HepG2 (cell line): Measurements from ENCODE around the gene HSPA1L. TPM values are rescaled to one million over a fixed set of nuclear protein-coding genes. Genes with fewer than 3 reads are reported as not detected.
A peak's percentile ranks its signal among the peaks of the same experiment; 100 is the strongest.

ENCODE experiments used
- AKAP8 ChIP-seq: sonication (generic); formaldehyde crosslinking; IDR thresholded peaks from 2 replicates; pipeline ENCODE4 v1.5.1; 2020; ENCODE audit warnings: mild to moderate bottlenecking, missing genetic modification reagents
- GATAD1 ChIP-seq: IDR thresholded peaks from 2 replicates; pipeline ENCODE4 v1.6.1; 2016; ENCODE audit warnings: missing genetic modification reagents, missing compliant biosample characterization
- GLMP ChIP-seq: sonication (generic); formaldehyde crosslinking; IDR thresholded peaks from 2 replicates; pipeline ENCODE4 v1.9.0; 2021; ENCODE audit warnings: missing genetic modification reagents, mild to moderate bottlenecking, borderline replicate concordance
- ISL2 ChIP-seq: sonication (generic); formaldehyde crosslinking; IDR thresholded peaks from 2 replicates; pipeline ENCODE4 v1.5.0; 2020; ENCODE audit warnings: missing genetic modification reagents
- LBX2 ChIP-seq: sonication (generic); formaldehyde crosslinking; IDR thresholded peaks from 2 replicates; pipeline ENCODE4 v1.5.0; 2020; ENCODE audit warnings: missing genetic modification reagents, mild to moderate bottlenecking, borderline replicate concordance
- MXD3 ChIP-seq: IDR thresholded peaks from 2 replicates; pipeline ENCODE4 v1.6.1; 2016; ENCODE audit warnings: mild to moderate bottlenecking, missing biosample characterization, missing genetic modification reagents
- MXI1 ChIP-seq: IDR thresholded peaks from 3 replicates; pipeline ENCODE4 v1.6.1; 2012; ENCODE audit warnings: low read depth, low read length, inconsistent platforms, borderline replicate concordance
- NBN ChIP-seq: fragments of 450-650 bp; conservative IDR thresholded peaks from 2 replicates; pipeline ENCODE4 v1.6.1; 2017
- SIX4 ChIP-seq: sonication (generic); formaldehyde crosslinking; IDR thresholded peaks from 2 replicates; pipeline ENCODE4 v1.4.0; 2020; ENCODE audit warnings: missing genetic modification reagents
- SMYD3 ChIP-seq: sonication (generic); formaldehyde crosslinking; IDR thresholded peaks from 2 replicates; pipeline ENCODE4 v1.8.1; 2023; ENCODE audit warnings: mild to moderate bottlenecking, missing genetic modification reagents
- SP1 ChIP-seq, 2 experiments: fragments of 450-650 bp in 1 of 2; sonication (generic) in 1 of 2; formaldehyde crosslinking in 1 of 2; IDR thresholded peaks; 2 replicates each; pipeline versions ENCODE4 v1.4.0 to v1.6.1; 2016 to 2020; ENCODE audit warnings: missing genetic modification reagents in 1 of 2
- SYNCRIP ChIP-seq: fragments of 200-400 bp; formaldehyde crosslinking; IDR thresholded peaks from 2 replicates; pipeline ENCODE4 v1.6.1; 2018; ENCODE audit warnings: mild to moderate bottlenecking, low read depth, low read length; ENCODE audit not compliant: insufficient read depth
- THYN1 ChIP-seq: sonication (generic); formaldehyde crosslinking; IDR thresholded peaks from 2 replicates; pipeline ENCODE4 v1.8.1; 2023; ENCODE audit warnings: low read depth, mild to moderate bottlenecking, moderate library complexity, missing genetic modification reagents, borderline replicate concordance
- U2AF2 ChIP-seq: fragments of 200-400 bp; formaldehyde crosslinking; IDR thresholded peaks from 2 replicates; pipeline ENCODE4 v1.6.1; 2017; ENCODE audit warnings: low read depth, mild to moderate bottlenecking, low read length
- YEATS4 ChIP-seq: sonication (generic); formaldehyde crosslinking; IDR thresholded peaks from 2 replicates; pipeline ENCODE4 v1.4.0; 2020; ENCODE audit warnings: missing genetic modification reagents, borderline replicate concordance
- ZBTB1 ChIP-seq: sonication (generic); formaldehyde crosslinking; IDR thresholded peaks from 2 replicates; pipeline ENCODE4 v1.4.0; 2020; ENCODE audit warnings: missing genetic modification reagents, borderline replicate concordance
- ZBTB2 ChIP-seq: sonication (generic); formaldehyde crosslinking; IDR thresholded peaks from 2 replicates; pipeline ENCODE4 v1.8.0; 2022; ENCODE audit warnings: low read depth, missing genetic modification reagents
- ZBTB25 ChIP-seq: IDR thresholded peaks from 2 replicates; pipeline ENCODE4 v1.6.1; 2018; ENCODE audit warnings: missing genetic modification reagents
- ZNF101 ChIP-seq: sonication (generic); formaldehyde crosslinking; IDR thresholded peaks from 2 replicates; pipeline ENCODE4 v1.4.0; 2020; ENCODE audit warnings: mild to moderate bottlenecking, low read depth, missing genetic modification reagents, borderline replicate concordance
- ZNF3 ChIP-seq: IDR thresholded peaks from 2 replicates; pipeline ENCODE4 v1.7.0; 2017; ENCODE audit warnings: inconsistent platforms
- ZNF414 ChIP-seq: sonication (generic); formaldehyde crosslinking; IDR thresholded peaks from 2 replicates; pipeline ENCODE4 v1.5.0; 2020; ENCODE audit warnings: missing genetic modification reagents
- ZNF451 ChIP-seq: sonication (generic); formaldehyde crosslinking; IDR thresholded peaks from 2 replicates; pipeline ENCODE4 v1.5.0; 2020; ENCODE audit warnings: mild to moderate bottlenecking, missing genetic modification reagents
- ZNF563 ChIP-seq: sonication (generic); formaldehyde crosslinking; IDR thresholded peaks from 2 replicates; pipeline ENCODE4 v1.8.0; 2022; ENCODE audit warnings: mild to moderate bottlenecking, moderate library complexity, missing genetic modification reagents
- ZNF607 ChIP-seq: sonication (generic); formaldehyde crosslinking; IDR thresholded peaks from 2 replicates; pipeline ENCODE4 v1.5.1; 2020; ENCODE audit warnings: missing genetic modification reagents, mild to moderate bottlenecking, borderline replicate concordance
- ZNF713 ChIP-seq: sonication (generic); formaldehyde crosslinking; IDR thresholded peaks from 2 replicates; pipeline ENCODE4 v1.4.0; 2020; ENCODE audit warnings: mild to moderate bottlenecking, missing genetic modification reagents
- polyA plus RNA-seq, 8 experiments: library from polyadenylated mRNA; depleted of rRNA in 3 of 8; stranded (reverse) in 7 of 8; unstranded in 1 of 8; fragments of >200 nt; fragmentation: Illumina TruSeq in 4 of 8; extraction: Trizol in 4 of 8; gene quantifications; 2 replicates each; pipeline versions ENCODE4 v1.2.1 to v1.2.3, GENCODE V29; 2011 to 2016; ENCODE audit warnings: low read depth in 4 of 8, missing spikeins in 1 of 8, mixed read lengths in 1 of 8; ENCODE audit not compliant: insufficient read depth in 1 of 8
- total RNA-seq, 5 experiments: library from RNA; depleted of rRNA; stranded (reverse); fragments of >200 nt; fragmentation: Illumina TruSeq; extraction: Trizol; gene quantifications; 2 replicates each; pipeline ENCODE4 v1.2.3, GENCODE V29; 2016; ENCODE audit warnings: low read depth in 1 of 5

The HSPA1L gene
- total and polyA plus RNA-seq, 2 of the 13 experiments (the other 11 are each of a cell fraction or from before 2014, with no cell fraction given), result 0.55 to 1.0 TPM

- TF ChIP-seq ZBTB2 (CRISPR knock-in tag) (peak; percentile 41; the same call in 1 of the 2 replicates), LBX2 (CRISPR knock-in tag) (no peak), ZNF563 (peak; percentile 71; the same call in 1 of the 2 replicates), THYN1 (no peak), SMYD3 (CRISPR knock-in tag) (0 out of 2 replicates have a peak, but pooled peaks have one; percentile 37), NBN (no peak), ZBTB1 (CRISPR knock-in tag) (no peak), SIX4 (CRISPR knock-in tag) (no peak), AKAP8 (CRISPR knock-in tag) (no peak), ZNF451 (CRISPR knock-in tag) (0 out of 2 replicates have a peak, but pooled peaks have one; percentile 35), MXD3 (CRISPR knock-in tag) (no peak), ZNF713 (CRISPR knock-in tag) (no peak), ZNF414 (CRISPR knock-in tag) (no peak), SP1 (IDR thresholded peaks at IDR 0.05) (no peak), SP1 (CRISPR knock-in tag; IDR thresholded peaks at IDR 0.05) (no peak), ZBTB25 (CRISPR knock-in tag) (peak; percentile 69; the same call in 1 of the 2 replicates), SYNCRIP (no peak), GATAD1 (CRISPR knock-in tag) (peak; percentile 52), ZNF607 (CRISPR knock-in tag) (no peak; the same call in 1 of the 2 replicates), ZNF3 (CRISPR knock-in tag) (no peak), U2AF2 (no peak), ISL2 (CRISPR knock-in tag) (peak; percentile 19; the same call in 1 of the 2 replicates), MXI1 (peak; percentile 63; the same call in 2 of the 3 replicates), GLMP (CRISPR knock-in tag) (no peak), ZNF101 (CRISPR knock-in tag) (no peak), YEATS4 (CRISPR knock-in tag) (peak; percentile 17)
These were observed at the start of gene HSPA1L, which contains the start of gene HSPA1A (continued) for GRCh38 chr6:31815025-31815838.
